HG03469 (cell line): ENCODE results near the gene HOXC5.

Source experiments
- ATAC-seq: cut with Tn5 transposase; IDR thresholded peaks from one replicate; pipeline ENCODE4 v1.9.1; 2021; ENCODE audit warnings: mild to moderate bottlenecking, moderate library complexity, moderate number of reproducible peaks; ENCODE audit not compliant: unreplicated experiment

Gene HOXC5

DNA sequence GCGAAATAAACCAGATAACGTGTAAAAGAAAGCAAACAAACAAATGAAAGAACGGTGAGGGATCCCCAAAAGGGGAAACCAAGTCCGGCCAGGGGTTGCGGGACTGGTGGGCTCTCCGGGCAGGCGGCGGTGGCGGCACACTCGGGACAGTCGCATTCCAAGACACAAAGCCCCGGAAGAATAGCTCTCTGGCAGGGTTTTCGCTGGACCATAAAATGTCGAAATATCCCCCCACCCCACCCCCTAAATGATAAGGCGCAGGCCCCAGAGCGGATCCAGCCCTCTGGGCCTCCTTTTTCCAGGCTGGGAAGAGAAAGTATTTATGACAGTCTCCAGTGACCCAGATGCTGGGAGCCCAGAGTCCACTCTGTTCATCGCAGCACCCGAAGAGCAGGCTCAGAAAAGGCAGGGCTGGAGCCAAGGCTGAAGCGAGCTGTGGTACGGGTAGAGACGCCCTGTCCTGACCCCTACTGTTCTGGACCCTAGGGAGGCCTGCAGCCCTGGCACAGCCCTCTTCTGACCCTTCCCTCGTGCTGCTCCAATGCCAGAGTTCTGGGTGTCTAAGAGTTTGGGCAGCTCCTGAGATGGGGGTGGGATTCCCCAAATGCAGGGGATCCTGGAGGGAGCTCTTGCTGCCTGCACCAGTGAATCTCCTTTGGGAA lies 26.2 kb upstream of the HOXC5 start:
- ATAC-seq: no peak

DNA sequence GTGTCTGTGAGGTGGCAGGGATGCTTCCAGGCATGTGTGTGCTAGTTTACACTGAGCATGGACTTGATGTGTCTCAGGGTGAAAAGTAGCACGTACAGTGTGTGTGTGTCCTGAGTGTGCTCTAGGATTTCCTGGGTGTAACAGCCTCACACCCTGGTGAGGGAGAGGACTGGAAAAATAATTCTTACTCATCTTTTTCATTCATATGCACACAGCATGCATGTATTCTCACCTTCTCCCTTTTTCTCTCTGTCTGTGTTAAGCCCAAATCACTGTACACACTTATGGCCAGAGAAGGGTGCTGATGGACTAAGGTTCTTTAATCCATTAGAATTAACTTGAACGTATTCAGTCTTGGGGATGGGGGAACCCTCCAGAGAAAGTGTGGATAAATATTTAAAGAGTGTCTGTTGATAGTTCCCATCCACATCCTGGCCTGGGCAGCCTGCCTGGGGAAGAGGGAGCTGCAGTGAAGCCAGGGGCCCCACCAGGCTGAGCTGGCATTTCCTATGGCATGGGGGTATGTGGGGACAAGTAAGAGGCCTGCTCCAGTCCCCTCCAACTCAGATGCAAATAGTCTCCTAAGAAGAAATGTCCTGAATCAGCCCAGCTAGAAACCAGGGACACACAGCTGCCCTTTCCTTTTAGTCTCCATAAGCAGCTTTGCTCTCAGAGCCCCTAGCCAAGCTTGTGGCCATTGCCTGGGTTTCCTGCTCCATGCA lies 25.2 kb upstream of the HOXC5 start:
- ATAC-seq: no peak

DNA sequence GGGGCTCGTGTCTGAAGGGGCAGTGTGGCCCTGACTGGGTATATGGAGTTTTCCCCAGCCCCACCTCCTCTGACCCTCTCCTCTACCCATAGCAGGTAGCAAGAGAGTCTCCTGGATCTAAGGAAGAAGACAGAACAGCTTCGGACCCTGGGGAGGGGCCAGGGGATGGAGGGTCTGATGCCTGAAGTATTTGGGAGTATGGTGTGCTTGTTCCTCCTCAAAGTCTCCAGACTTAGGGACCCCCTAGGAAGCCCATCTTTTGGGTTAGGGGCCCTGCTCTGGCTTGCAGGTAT lies 24.6 kb upstream of the HOXC5 start:
- no peak for ATAC-seq

DNA sequence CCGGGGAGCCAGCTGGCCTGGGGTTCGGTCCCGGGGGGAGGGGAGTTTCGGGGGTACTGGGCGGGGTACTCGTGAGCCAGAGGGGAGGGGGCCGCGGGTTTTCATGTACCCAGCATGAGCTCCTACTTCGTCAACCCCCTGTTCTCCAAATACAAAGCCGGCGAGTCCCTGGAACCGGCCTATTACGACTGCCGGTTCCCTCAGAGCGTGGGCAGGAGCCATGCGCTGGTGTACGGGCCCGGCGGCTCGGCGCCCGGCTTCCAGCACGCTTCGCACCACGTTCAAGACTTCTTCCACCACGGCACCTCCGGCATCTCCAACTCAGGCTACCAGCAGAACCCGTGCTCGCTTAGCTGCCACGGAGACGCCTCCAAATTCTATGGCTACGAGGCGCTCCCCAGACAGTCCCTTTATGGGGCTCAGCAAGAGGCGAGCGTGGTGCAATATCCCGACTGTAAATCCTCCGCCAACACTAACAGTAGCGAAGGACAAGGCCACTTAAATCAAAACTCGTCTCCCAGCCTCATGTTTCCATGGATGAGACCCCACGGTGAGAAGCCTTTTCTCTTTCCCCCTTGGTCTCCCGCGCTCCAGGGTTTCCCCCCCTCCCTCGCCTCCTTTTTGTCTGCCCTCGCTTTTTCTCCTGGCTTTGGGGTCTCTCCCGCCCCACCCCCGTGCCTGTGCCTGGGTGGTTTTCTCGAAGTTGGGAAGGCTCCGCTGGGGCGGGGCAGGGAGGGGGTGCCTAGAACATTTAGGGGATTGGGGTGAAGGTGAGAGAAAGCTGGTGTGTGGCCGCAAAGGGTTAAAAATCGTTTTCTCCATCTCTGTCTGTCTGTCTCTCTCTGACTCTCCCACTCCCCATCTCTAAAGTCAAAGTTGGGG lies 23.4 kb upstream of the HOXC5 start:
- no peak for ATAC-seq

DNA sequence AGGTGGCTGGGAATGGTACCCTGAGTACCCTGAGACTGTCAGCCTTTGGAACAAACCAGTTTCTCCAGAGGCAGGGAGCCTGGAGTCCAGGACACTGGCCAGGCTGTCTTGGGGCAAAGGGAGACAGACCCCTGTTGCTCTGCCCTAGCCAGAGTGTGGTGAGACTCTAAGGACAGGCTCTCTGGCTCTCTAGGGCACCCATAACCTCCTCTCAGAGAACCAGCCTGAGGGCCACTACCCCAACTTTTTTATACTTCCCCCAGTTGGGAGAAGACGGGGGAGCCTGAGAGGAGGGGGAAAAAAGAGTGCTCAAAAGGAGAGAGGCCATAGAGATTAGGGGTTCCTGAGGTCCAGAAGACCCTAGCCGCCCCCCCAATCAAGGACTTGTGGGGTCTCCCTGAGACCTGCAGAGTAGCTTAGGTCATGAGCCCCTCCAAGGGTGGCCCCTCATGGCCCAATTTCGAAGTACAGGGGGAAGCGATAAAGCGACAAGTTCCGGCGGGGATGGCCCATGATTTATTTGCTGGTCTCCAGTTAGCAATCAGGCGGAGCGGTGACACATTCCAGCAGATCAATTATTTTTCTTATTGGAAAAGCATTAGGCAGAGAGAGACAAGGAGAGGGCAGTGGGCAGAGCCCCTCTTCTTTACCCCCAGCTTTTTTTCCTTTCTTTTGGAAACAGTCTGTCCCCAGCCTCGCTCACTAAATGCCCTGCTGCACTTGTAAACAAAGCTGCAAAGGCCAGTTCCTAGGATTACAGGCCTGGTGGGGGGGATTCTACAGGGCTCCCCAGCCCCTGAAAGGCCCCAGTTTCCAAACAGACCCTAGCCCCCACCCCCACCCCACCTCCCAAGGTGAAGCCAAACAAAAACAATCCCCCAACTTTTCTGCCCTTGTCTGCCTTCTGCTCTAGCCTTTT lies 22.5 kb upstream of the HOXC5 start:
- no peak for ATAC-seq

DNA sequence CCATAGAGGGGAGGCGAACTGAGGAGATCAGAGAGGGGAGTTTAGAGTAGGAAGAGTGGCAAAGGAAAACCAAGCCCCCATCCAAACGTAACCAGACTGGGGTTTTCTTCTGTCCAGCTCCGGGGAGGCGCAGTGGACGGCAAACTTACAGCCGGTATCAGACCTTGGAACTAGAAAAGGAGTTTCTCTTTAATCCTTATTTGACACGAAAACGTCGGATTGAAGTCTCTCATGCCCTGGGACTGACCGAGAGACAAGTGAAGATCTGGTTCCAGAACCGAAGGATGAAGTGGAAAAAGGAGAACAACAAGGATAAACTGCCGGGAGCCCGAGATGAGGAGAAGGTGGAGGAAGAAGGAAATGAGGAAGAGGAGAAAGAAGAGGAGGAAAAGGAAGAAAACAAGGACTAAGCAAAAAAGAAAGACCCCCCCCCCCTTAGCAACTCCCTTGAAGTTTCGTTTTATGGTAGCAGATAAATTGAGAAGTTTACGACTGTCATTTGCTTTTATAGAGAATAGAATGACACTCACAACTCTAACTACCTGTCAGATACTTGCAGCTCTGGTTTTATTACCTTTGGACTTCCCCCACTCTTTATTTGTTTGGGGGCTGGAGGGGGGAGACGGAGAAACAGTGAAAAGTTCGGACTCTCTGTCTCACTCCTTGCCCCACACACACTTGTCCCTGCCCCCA lies 21.7 kb upstream of the HOXC5 start:
- no peak for ATAC-seq

DNA sequence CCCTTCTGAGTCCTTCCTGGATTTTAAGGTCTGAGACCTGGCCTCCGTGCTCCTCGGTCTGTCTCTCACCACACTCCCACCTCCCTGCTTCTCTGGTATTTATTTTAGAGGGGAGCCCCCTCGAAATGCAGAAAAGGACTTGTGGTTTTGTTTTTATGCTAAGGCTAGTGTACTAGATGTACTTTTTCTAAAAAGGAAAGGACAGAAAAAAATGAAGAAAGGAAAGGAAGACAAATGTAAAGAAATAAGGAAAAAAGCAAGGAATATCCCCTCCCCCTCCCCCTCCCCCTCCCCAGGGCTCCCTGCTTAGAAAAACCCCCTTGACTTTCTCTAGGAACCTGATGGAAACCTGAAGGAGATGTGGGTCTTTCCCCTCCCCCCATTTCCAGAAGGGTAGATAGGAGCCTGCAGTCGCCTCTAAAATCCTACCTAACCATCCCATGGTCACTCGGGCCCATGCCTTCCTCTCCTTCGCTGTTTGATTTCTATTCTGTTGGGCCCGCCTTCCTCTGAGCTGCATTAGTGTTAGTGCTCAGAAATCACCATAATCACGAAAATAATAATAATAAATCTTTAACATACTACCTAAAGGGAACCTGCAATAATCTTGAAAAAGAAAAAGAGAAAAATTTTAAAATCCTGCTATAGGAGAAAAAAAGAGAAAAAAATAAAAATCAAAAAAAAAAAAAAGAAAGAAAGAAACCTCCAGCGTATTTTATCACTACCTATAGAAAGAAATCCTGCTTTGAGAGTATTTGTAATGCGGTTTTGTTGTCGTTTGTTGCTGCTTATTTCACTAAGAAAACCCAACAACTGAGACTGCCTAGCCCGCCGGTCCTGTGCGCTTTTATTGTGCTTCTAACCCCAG lies 21.0 kb upstream of the HOXC5 start:
- ATAC-seq: no peak

DNA sequence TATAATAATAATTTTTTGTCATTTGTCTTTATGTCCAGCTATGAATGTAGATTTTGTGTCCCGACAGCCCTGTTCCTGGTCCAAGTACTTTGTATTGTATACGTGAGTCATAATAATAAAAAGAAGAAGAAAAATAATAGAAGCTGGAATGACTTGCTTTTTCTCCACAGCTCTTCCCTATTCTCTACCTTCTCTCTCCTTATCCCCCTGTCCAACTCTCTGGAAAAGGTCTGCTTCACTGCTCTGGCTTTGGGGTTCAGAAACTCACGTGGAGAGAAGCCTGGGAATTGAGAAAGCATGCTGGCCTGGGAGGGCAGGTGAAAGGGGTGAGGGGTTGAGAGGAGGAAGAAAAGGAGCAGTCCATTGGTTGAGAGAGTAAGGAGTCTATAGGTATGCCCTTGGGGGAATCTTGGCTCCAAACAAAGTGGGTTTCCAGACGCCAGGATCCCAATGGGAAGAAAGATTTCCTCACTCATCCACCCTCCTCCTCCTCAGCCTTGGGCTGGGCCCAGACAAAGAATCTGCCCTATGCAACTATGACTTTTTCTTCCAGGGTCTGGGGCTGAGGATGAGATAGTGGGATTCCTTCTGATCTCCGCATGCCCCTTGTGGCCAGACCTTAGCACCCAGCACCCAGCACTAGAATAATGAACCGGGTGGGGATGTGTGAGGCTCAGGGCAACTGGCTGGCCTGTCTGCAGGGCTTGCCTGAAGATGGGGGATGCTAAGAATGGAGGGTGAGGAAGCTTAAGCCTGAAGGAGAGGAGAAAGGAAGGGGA lies 20.0 kb upstream of the HOXC5 start:
- ATAC-seq: no peak

DNA sequence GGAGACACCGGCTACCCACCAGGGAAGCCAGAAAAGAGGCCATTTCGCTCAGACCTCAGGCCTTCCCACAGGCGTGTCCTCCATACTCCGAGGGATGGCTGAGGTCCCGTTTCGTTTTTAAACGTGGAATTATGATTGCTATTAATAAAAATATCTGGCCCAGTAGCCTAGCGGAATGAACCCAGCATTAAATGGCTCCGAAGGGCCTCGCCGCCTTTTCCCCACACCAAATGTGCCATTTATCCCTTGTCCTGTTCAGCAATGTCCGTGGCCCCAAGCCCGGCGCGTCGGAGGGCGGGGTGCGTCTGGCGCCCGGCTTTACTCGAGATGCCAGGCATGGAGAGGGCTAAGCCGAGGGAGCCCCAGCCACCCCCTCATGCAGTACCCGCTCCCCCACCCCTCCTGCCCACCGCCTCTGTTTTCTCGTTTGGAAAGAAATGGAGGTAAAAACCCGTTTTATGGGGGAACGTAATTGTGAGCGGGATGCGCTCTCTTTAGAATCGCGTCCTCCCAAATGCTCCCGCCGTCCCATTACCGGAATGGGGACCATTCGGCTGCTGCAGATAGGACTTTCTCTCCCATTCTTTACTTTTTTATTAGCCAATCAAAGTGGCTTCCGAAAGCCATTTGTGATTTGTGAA lies 18.4 kb upstream of the HOXC5 start:
- no peak for ATAC-seq

DNA sequence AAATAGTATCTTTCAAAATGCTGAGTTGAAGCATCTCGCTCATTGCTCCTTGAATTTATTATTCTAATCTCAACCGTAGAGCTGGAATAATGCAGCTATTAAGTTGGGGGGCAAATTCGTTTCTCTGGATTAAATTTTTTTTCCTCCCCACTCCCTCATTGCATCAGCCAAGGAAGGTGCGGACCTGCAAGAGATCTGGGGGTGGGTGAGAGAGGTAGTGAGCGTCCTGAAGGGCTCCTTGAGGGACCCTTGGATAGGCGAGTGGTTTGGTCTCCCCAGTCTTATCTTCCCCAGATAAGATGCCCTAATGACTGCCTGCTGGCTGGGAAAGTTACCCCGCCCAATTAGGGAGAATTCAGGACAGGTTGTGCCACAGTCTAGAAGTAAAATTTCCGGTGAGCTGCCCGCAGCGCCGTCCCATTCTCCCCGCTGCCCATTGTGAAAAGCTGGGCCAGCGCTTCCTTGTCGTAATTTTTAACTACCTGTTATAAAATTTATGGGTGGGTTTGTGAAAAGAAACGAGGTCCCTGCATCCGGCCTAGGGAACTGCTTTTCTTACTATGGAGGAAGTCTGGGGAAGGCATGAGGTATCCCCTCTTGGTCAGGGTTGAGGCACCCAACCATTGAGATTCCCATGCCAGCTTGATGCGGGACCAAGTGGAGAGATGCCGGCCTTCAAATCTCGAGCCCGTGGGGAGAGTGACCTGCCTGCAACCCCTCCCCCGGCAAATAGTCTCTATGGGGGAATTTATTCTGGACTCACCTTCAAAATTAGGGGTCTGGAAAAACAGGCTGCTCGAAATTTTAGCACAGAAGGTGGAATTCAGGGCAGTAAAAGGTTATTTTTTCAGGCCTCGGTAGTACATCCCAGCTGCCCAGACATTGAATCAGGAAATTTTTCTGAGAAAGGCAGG lies 17.6 kb upstream of the HOXC5 start:
- no peak for ATAC-seq

DNA sequence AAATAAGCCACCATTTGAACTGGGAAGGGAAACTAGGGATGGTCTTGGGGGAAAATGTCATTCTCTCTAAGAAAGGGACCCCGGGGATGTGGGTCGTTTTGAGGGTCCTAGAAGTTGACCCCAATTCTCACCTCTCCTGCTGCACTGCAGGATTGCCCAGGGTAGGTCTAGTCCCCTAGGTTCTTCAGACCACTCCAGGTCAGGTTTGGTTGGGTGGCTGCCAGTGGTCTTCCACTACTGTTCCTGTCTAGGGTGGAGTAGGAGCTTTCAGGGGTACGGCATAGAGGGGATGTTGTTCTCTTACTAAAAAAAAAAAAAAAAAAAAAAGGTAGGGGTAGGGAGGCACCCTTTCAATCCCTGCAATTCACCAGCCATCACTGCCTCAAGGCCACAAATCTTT lies 16.8 kb upstream of the HOXC5 start:
- ATAC-seq: no peak

DNA sequence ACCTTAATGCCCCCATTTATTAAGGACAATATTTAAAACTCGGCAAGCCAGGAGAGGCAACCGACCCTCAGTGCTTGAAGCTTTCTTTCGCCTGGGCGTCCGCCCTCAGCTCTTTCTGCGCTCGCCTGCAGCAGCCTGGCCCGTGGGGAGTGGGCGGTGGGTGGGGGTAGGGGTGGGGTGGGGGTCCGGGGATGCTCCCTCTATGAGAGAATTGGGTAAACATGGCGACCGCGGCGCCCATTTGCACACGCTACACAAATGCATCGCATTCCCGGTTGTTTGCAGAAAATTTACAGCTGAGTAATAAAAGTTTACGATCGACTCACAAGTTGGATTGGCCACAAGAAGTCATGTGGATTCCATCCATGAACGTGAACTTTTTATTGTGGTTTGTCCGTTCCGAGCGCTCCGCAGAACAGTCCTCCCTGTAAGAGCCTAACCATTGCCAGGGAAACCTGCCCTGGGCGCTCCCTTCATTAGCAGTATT lies 16.3 kb upstream of the HOXC5 start:
- no peak for ATAC-seq

DNA sequence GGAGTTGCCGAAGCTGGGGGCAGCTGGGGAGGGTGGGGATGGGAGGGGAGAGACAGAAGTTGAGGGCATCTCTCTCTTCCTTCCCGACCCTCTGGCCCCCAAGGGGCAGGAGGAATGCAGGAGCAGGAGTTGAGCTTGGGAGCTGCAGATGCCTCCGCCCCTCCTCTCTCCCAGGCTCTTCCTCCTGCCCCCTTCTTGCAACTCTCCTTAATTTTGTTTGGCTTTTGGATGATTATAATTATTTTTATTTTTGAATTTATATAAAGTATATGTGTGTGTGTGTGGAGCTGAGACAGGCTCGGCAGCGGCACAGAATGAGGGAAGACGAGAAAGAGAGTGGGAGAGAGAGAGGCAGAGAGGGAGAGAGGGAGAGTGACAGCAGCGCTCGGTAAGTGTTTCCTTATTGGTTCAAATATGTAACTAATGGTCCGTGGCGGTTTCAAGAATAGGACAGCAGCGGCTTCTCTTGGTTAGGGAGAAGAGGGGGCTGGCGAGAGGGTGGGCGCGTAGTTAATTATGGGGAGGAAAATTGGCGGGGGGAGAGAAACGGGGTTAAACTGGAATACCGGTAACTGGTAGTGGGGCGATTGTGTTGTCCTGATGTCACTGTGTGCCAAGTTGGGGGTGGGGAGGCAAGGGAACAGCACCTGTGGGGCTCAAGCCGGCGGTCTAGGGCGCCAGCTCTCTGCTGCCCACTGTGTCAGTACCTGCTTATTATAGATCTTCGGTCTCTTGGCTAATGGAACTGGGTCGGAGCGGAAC lies 15.6 kb upstream of the HOXC5 start:
- ATAC-seq: no peak

DNA sequence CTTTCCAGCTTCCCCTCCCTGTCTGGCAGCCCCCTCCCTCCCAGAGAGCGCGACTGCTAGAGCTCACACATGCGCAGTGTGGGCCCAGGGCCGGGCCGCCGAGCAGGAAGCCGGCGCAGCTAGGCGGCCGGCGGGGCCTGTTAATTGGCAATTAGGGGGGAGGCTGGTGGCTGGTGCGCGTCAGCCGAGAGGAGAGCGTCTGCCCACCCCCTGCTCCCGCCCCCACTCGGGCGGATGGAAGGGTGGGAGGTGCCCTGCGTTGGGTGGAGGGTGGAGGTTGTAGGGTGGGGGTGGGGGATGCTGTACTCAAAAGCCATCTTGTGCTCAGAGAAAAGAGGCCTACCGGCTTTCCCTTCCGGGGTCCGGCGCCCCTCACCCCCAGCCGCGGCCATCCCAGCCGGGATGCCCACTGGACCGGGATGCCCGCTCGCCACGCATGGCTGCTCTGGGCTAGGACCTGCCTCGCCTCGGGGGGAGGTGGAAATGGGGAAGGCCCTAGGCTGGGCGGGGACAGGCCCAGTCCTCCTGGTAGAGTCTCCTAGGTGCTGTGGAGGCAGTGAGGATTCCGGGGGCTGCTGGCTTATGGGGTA lies 14.9 kb upstream of the HOXC5 start:
- ATAC-seq: peak; percentile 69

DNA sequence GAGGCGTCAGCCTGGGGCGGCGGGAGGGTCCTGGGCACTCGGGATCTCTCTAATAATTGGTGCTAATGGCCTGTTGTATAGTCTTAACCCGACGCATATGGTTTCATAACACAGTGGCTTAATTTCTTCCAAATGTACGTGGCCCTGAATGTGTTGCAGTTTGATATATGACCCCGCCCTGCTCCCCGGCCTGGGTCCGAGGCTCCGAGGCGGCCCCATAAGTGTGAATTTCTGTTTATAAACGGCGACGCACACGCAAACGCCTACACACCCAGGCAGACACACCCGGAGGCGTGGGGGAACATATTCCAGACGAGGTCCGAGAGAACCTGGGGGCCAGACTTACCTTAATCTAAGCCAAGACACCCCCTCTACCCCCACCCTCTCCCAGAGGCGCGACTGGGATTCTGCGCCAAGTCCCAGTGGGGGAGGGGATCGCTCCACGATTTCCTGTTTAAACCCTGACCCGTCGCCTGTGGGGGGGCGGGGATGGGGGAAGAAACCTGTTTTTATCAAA lies 14.3 kb upstream of the HOXC5 start:
- ATAC-seq: no peak
